HG03196 (cell line): Measurements from ENCODE around the gene ANKRA2.
"Not testable (repeated sequence)": the region's sequence is repeated elsewhere in the genome, so short reads cannot be mapped to it uniquely, and the experiment has no call there.

Experiments
- ATAC-seq: cut with Tn5 transposase; IDR thresholded peaks from one replicate; pipeline ENCODE4 v1.9.1; 2021; ENCODE audit not compliant: unreplicated experiment

The ANKRA2 gene

GRCh38 chr5:73552642-73553041 is 12.8 kb downstream of the ANKRA2 start:
- no peak for ATAC-seq

- no peak for ATAC-seq
Measured at GRCh38 chr5:73550016-73550415, 15.4 kb downstream of the ANKRA2 start.

GRCh38 chr5:73545403-73545779 is 20.0 kb downstream of the ANKRA2 start:
- ATAC-seq, result no peak

- ATAC-seq, result no peak
Measured at GRCh38 chr5:73544429-73545402, 20.7 kb downstream of the ANKRA2 start.

GRCh38 chr5:73542020-73542419 is 23.4 kb downstream of the ANKRA2 start:
- no peak for ATAC-seq

- ATAC-seq, result no peak
Measured at GRCh38 chr5:73540192-73540591, 25.2 kb downstream of the ANKRA2 start.

- ATAC-seq, result no peak
Measured at GRCh38 chr5:73539730-73540129, 25.7 kb downstream of the ANKRA2 start.

GRCh38 chr5:73534971-73535370 is 30.5 kb downstream of the ANKRA2 start:
- no peak for ATAC-seq

- no peak for ATAC-seq
Measured at GRCh38 chr5:73534011-73534644, 31.3 kb downstream of the ANKRA2 start.

GRCh38 chr5:73532195-73532594 is 33.2 kb downstream of the ANKRA2 start:
- no peak for ATAC-seq

- ATAC-seq, result no peak
Measured at GRCh38 chr5:73531356-73531755, 34.1 kb downstream of the ANKRA2 start.

GRCh38 chr5:73529081-73529480 is 36.4 kb downstream of the ANKRA2 start:
- ATAC-seq, result no peak

- ATAC-seq, result no peak
Measured at GRCh38 chr5:73528248-73528647, 37.2 kb downstream of the ANKRA2 start.

GRCh38 chr5:73525606-73526203 is 39.7 kb downstream of the ANKRA2 start:
- ATAC-seq, result no peak

GRCh38 chr5:73523861-73524260 is 41.6 kb downstream of the ANKRA2 start:
- no peak for ATAC-seq

GRCh38 chr5:73522989-73523388 is 42.5 kb downstream of the ANKRA2 start:
- no peak for ATAC-seq

GRCh38 chr5:73519531-73520283 is 45.7 kb downstream of the ANKRA2 start:
- peak; percentile 85 for ATAC-seq

GRCh38 chr5:73515232-73515631 is 50.2 kb downstream of the ANKRA2 start:
- no peak for ATAC-seq

GRCh38 chr5:73514418-73514817 is 51.0 kb downstream of the ANKRA2 start:
- ATAC-seq, result no peak

- no peak for ATAC-seq
Measured at GRCh38 chr5:73513996-73514395, 51.4 kb downstream of the ANKRA2 start.

GRCh38 chr5:73508521-73508920 is 56.9 kb downstream of the ANKRA2 start:
- not testable (repeated sequence) for ATAC-seq
